Subcutaneous adipose tissue (tissue), 4 donors: ENCODE data around the gene PROB1. TPM values are rescaled to one million over a fixed set of nuclear protein-coding genes. Genes with fewer than 3 reads are reported as not detected.

Experiments used
- CTCF ChIP-seq: fragments of 450-650 bp; IDR thresholded peaks from one replicate; pipeline ENCODE4 v1.5.1; 2016; ENCODE audit warnings: low read depth, mild to moderate bottlenecking, control low read depth, antibody characterized with exemption, moderate library complexity
- total RNA-seq, 4 donors: library from RNA; depleted of rRNA; stranded (reverse); fragments of >200 nt; gene quantifications; one replicate each; pipeline ENCODE4 v1.1.0, GENCODE V29; 2016

Gene PROB1
- total RNA-seq, 4 donors from 2014 or later, result 0.16 to 0.75 (median 0.28) TPM

GRCh38 chr5:139402561-139403158 is 7.8 kb upstream of the PROB1 start:
- TF ChIP-seq CTCF, result no peak

- no peak for TF ChIP-seq CTCF
These were observed 6.6 kb upstream of the PROB1 start for GRCh38 chr5:139401546-139401945.

- TF ChIP-seq CTCF, result no peak
These were observed 4.7 kb upstream of the PROB1 start for GRCh38 chr5:139399501-139400121.

- no peak for TF ChIP-seq CTCF
These were observed 3.0 kb upstream of the PROB1 start for GRCh38 chr5:139397921-139398320.

GRCh38 chr5:139396691-139397090 is 1.8 kb upstream of the PROB1 start:
- TF ChIP-seq CTCF, result no peak

GRCh38 chr5:139395844-139396640 is 1.1 kb upstream of the PROB1 start:
- TF ChIP-seq CTCF, result no peak

- no peak for TF ChIP-seq CTCF
These were observed 716 bp downstream of the PROB1 start for GRCh38 chr5:139394123-139394653.
